ENCODE data around the gene EDN3.

The EDN3 gene

GRCh38 chr20:59318201-59318790 lies 17.9 kb downstream of the EDN3 start:
- no peak overlapping the region for H3K4me3 ChIP-seq (ENCODE audit: low read length)
- DNase-seq (ENCODE audit: low read depth): no peak
- no peak for TF ChIP-seq CTCF (conservative IDR thresholded peaks at IDR 0.05; ENCODE audit: low read depth, low read length)

- H3K4me3 ChIP-seq (ENCODE audit: low read length): no peak overlapping the region
- no peak for DNase-seq (ENCODE audit: low read depth)
- TF ChIP-seq CTCF (conservative IDR thresholded peaks at IDR 0.05; ENCODE audit: low read depth, low read length): no peak
These were observed 18.4 kb downstream of the EDN3 start for GRCh38 chr20:59318803-59319202.

GRCh38 chr20:59320426-59320825 lies 20.0 kb downstream of the EDN3 start:
- TF ChIP-seq CTCF (conservative IDR thresholded peaks at IDR 0.05; ENCODE audit: low read depth, low read length): no peak
- no peak overlapping the region for H3K4me3 ChIP-seq (ENCODE audit: low read length)
- DNase-seq (ENCODE audit: low read depth): no peak

- DNase-seq (ENCODE audit: low read depth): no peak
- no peak overlapping the region for H3K4me3 ChIP-seq (ENCODE audit: low read length)
- no peak for TF ChIP-seq CTCF (conservative IDR thresholded peaks at IDR 0.05; ENCODE audit: low read depth, low read length)
These were observed 20.6 kb downstream of the EDN3 start for GRCh38 chr20:59320854-59321647.

- H3K4me3 ChIP-seq (ENCODE audit: low read length): no peak overlapping the region
- no peak for DNase-seq (ENCODE audit: low read depth)
- no peak for TF ChIP-seq CTCF (conservative IDR thresholded peaks at IDR 0.05; ENCODE audit: low read depth, low read length)
These were observed 21.7 kb downstream of the EDN3 start for GRCh38 chr20:59322081-59322480.

- no peak overlapping the region for H3K4me3 ChIP-seq (ENCODE audit: low read length)
- no peak for TF ChIP-seq CTCF (conservative IDR thresholded peaks at IDR 0.05; ENCODE audit: low read depth, low read length)
- DNase-seq (ENCODE audit: low read depth): no peak
These were observed 22.4 kb downstream of the EDN3 start for GRCh38 chr20:59322585-59323454.

Measured in retinal pigment epithelial cell (primary cell).